PFSK-1 (cell line): Measurements from ENCODE around the gene TRAPPC3L.

ENCODE experiments used
- FOXP2 ChIP-seq: optimal IDR thresholded peaks from 2 replicates; pipeline ENCODE3; 2011; ENCODE audit warnings: borderline replicate concordance, control low read depth, inconsistent platforms; ENCODE audit not compliant: insufficient read depth; ENCODE audit errors: extremely low read length, extremely low read depth
- POLR2AphosphoS5 ChIP-seq: IDR thresholded peaks from 2 replicates; pipeline ENCODE4 v1.6.1; 2012; ENCODE audit warnings: low read depth, mild to moderate bottlenecking, control low read depth, low read length, moderate library complexity
- TF ChIP-seq, protein P1 (sequence below), 2 experiments: IDR thresholded peaks; 2 replicates each; pipeline versions ENCODE4 v1.6.1 to v1.8.0; 2011 to 2012; ENCODE audit warnings: low read depth in 2 of 2, low read length in 2 of 2, control low read depth in 1 of 2, inconsistent platforms in 1 of 2, mild to moderate bottlenecking in 1 of 2, moderate library complexity in 1 of 2; ENCODE audit not compliant: insufficient read depth in 1 of 2

DNA sequence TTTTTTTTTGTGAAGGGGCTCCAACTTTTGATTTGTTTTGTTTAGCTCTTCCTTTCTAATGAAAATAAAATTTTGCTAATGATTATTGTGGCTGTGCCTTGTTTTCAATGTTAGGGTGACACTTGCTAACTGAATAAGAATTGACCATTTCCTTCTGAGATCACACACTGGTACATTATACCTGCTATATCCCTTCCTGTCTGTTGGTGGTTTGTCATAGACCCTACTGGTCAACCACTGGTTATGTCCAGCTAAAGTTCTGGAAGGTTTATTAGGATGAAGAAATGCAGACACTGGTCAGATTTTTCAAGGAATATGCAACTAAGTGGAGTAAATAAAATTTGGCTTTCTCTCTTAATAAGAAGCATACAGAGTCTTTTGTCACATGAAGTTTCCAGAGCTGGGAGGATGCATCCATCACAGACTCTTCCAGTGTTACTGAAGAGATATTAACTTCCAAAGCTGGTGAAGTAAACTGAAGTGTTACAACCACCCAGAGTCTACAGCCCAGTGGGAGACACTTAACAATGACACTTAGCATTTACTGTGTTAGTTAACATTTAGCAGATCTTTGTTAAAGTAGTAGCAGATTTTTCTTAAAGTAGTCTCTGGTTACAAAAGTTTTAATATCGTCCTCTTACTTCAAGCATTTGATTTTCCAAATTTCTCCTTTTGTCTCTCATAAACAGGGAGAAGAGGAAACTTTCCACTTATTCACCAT, 53.7 kb downstream of the TRAPPC3L start:
- TF ChIP-seq POLR2AphosphoS5 (no peak), FOXP2 (no peak)
- TF ChIP-seq, protein P1, sequence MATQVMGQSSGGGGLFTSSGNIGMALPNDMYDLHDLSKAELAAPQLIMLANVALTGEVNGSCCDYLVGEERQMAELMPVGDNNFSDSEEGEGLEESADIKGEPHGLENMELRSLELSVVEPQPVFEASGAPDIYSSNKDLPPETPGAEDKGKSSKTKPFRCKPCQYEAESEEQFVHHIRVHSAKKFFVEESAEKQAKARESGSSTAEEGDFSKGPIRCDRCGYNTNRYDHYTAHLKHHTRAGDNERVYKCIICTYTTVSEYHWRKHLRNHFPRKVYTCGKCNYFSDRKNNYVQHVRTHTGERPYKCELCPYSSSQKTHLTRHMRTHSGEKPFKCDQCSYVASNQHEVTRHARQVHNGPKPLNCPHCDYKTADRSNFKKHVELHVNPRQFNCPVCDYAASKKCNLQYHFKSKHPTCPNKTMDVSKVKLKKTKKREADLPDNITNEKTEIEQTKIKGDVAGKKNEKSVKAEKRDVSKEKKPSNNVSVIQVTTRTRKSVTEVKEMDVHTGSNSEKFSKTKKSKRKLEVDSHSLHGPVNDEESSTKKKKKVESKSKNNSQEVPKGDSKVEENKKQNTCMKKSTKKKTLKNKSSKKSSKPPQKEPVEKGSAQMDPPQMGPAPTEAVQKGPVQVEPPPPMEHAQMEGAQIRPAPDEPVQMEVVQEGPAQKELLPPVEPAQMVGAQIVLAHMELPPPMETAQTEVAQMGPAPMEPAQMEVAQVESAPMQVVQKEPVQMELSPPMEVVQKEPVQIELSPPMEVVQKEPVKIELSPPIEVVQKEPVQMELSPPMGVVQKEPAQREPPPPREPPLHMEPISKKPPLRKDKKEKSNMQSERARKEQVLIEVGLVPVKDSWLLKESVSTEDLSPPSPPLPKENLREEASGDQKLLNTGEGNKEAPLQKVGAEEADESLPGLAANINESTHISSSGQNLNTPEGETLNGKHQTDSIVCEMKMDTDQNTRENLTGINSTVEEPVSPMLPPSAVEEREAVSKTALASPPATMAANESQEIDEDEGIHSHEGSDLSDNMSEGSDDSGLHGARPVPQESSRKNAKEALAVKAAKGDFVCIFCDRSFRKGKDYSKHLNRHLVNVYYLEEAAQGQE (IDR thresholded peaks at IDR 0.05; ENCODE audit: insufficient read depth in 1 of 2, low read depth in 2 of 2, low read length in 2 of 2): no peak
